NB4 (cell line): ENCODE measurements around the gene CLSTN2.

Source experiments
- POLR2A ChIP-seq: IDR thresholded peaks from 2 replicates; pipeline ENCODE4 v1.6.1; 2011; ENCODE audit warnings: mild to moderate bottlenecking; ENCODE audit not compliant: insufficient read length; ENCODE audit errors: extremely low read depth
- TF ChIP-seq, protein P1 (sequence below): IDR thresholded peaks from one replicate; pipeline ENCODE4 v1.5.1; 2012; ENCODE audit warnings: low read depth, low read length

DNA sequence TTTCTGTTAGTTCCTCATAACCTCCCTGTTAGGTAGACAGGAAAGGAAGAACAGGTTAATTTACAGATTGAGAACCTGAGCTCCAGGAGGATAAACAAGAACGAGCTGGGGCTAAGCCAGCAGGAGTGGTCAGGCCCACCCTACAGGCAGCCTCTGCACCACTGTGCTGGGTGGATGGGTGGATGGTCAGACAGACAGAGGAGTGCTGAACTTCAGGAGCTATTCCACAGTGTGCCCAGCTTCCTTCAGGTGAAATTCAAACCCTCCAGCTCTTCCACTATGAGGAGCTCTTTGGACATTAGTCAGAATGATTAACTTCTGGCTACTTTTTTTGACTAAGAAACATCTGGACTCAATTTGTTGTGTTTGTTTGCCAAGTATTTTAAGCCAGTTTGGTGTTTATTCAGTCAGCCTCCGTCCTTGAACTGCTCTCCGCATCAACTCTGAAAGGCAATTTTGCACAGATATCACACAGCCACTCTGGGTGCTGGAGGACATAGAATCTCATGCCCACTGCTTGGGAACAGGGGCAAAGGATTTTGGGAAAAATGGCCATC is 361.9 kb downstream of the CLSTN2 start:
- TF ChIP-seq, protein P1, sequence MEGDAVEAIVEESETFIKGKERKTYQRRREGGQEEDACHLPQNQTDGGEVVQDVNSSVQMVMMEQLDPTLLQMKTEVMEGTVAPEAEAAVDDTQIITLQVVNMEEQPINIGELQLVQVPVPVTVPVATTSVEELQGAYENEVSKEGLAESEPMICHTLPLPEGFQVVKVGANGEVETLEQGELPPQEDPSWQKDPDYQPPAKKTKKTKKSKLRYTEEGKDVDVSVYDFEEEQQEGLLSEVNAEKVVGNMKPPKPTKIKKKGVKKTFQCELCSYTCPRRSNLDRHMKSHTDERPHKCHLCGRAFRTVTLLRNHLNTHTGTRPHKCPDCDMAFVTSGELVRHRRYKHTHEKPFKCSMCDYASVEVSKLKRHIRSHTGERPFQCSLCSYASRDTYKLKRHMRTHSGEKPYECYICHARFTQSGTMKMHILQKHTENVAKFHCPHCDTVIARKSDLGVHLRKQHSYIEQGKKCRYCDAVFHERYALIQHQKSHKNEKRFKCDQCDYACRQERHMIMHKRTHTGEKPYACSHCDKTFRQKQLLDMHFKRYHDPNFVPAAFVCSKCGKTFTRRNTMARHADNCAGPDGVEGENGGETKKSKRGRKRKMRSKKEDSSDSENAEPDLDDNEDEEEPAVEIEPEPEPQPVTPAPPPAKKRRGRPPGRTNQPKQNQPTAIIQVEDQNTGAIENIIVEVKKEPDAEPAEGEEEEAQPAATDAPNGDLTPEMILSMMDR: no peak
- TF ChIP-seq POLR2A: no peak
